Ovary (tissue), 3 donors: Measurements from ENCODE around the gene TERT.

Experiments used
- CTCF ChIP-seq, 3 donors: fragments of 450-650 bp in 2 of 3; fragments of 200-600 bp in 1 of 3; IDR thresholded peaks; one replicate each; pipeline versions ENCODE4 v1.5.1 to v1.8.0; 2016 to 2022; ENCODE audit warnings: antibody characterized with exemption in 3 of 3, mild to moderate bottlenecking in 1 of 3
- POLR2A ChIP-seq: fragments of 450-650 bp; IDR thresholded peaks from one replicate; pipeline ENCODE4 v1.6.1; 2017; ENCODE audit warnings: antibody characterized with exemption, mild to moderate bottlenecking, moderate library complexity
- donor health status: DM: no; HTN: no; CAD: no.

- TF ChIP-seq POLR2A: no peak
- no peak for TF ChIP-seq CTCF (IDR thresholded peaks at IDR 0.05)
These were observed 33.2 kb downstream of the TERT start for GRCh38 chr5:1261643-1262042.
